LHCN-M2 (cell line): ENCODE data around the gene RPS6KA5. TPM values are rescaled to one million over a fixed set of nuclear protein-coding genes. Genes with fewer than 3 reads are reported as not detected.
A peak's percentile ranks its signal among the peaks of the same experiment; 100 is the strongest.
"Not testable (repeated sequence)": the region's sequence is repeated elsewhere in the genome, so short reads cannot be mapped to it uniquely, and the experiment has no call there.

Experiments used
- DNase-seq: peaks from one replicate; pipeline ENCODE4 v3.0.0-alpha.2; 2012; ENCODE audit warnings: low read depth
- total RNA-seq: library from RNA; depleted of rRNA; stranded (reverse); fragments of >200 nt; gene quantifications from 2 replicates; pipeline ENCODE4 v1.2.3, GENCODE V29; 2014

The RPS6KA5 gene
- total RNA-seq, 1 experiment from 2014 or later, result 6.1 TPM

DNA sequence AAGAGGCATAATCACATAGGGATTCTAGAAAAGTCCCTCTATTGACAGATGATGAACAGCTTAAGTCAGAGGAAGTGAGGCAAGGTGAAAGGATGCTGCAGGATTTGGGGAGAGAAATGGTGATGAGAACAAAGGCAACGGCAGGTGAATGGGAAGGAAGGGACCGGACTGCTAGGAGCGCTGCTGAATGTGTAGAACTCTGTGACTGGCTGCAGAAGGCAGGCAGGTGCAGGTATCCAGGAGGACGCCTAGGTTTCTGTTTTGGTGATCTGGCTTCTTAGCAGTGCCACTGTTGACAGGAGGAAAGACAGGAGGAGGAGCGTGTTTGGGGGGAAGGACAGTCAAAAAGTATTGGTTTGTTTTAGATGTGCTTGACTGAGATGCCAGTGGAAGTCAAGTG, 185.8 kb downstream of the RPS6KA5 start:
- DNase-seq, result no peak

DNA sequence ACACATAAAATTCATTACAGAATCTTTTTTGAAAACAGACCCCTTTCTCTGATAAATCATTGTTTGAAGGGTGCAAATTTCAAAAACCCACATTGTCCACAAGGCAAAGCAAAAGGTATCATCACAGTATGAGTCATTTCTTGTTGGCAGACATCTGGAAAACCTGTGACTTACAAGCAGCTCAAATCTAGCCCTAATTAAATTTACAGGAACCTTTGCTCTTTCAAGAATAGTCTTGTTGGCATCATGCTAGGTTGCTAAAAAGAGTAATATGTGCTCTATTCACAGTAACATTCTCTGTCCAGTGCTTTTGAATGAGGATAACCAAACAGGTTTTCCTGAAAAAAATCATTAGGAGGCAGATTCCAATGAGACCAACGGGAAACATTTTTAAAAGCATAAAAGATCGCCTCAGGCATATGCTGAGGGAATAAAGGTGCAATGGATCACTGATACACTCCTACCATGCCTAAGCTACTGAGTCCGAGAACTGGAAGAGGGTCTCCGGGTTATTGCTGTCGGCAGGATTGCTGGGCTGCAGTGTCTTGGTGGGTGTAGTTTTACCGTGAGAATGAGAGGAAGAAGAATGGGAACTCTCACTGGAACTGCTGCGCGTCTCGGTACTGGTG, 188.7 kb downstream of the RPS6KA5 start:
- peak; percentile 46 for DNase-seq

DNA sequence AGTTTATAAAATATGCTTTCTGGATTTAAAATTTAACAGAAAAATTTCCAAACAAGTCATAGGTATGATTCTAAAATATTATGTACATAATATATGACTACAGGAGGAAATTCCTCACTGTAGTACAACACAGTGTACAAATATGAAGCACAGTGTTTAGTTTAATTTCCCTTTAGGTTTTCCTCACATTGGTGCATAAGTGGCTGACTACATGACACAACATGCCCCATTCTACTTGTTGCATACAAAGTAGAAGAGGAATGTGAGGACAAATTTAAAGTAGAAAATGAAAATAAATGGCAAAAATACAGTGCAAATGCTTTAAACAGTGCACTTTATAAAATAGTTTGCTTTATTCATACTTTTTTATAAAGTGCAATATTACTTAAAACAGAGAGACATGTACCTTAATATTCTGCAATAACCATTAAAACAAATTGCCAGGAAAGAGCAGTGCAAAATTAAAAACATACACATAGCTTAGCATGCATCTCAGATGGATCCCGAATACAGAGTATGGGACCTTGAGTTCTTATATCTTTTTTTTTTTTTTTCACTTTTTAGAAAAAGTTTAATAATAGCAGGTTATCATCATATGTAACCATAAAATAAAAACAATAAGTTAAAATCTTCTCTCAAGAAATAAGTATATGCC, 189.4 kb downstream of the RPS6KA5 start:
- DNase-seq, result no peak

- no peak for DNase-seq
Observed at GRCh38 chr14:90867501-90867900, 192.9 kb downstream of the RPS6KA5 start.

GRCh38 chr14:90866833-90867232, 193.6 kb downstream of the RPS6KA5 start:
- DNase-seq, result no peak

DNA sequence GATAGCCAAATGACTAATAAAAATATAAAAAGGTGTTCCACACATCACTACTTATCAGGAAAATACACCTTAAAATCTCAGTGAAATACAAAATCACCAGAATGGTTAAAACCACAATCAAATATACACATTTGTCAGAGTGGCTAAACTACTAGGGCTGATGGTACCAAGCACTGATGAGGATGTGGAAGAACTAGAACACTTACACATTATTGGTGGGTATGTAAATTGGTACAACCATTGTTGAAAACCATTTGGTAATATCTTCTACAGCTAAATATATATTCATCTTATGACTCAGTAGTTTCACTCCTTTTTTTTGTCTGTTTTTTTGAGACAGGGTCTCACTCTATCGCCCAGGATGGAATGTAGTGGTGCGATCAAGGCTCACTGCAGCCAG, 195.7 kb downstream of the RPS6KA5 start:
- no peak for DNase-seq

GRCh38 chr14:90858511-90858910, 201.9 kb downstream of the RPS6KA5 start:
- no peak for DNase-seq

DNA sequence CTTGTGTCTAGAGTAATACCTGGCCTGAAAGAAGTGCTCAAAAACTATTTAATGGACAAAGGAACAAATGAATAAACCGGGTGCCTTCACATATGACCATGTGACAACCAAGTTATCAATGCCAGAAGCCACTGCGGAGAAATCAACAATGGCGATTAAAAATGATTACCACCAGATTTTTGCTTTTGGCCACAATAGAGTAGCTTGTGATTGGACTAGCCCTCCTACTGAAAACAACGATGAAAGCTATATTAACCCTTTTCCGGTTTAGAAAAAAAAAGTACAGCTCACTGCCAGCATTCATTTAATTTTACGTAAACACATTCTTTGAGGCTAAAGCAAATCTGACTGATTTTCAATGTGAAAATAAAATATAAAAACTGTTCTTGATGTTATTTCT, 202.6 kb downstream of the RPS6KA5 start:
- DNase-seq, result no peak

GRCh38 chr14:90856115-90856514, 204.3 kb downstream of the RPS6KA5 start:
- not testable (repeated sequence) for DNase-seq

DNA sequence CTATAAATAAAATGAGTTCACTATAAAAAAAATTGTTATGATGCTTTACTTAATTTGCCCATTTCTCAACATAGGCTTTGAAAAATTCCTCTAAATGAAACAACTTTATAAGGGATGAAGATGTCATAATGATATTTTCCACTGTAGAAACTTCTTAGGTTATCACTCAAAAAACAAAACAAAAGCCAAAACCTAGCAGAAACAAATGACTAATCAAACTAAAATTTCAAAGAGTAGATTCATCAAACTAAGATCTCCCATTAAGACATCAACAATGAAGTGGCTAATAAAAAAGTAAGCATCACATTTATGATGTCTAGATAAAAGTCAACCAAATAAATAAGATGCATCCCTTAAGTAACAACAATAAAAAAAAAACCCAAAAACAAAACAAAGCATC, 207.3 kb downstream of the RPS6KA5 start:
- no peak for DNase-seq

DNA sequence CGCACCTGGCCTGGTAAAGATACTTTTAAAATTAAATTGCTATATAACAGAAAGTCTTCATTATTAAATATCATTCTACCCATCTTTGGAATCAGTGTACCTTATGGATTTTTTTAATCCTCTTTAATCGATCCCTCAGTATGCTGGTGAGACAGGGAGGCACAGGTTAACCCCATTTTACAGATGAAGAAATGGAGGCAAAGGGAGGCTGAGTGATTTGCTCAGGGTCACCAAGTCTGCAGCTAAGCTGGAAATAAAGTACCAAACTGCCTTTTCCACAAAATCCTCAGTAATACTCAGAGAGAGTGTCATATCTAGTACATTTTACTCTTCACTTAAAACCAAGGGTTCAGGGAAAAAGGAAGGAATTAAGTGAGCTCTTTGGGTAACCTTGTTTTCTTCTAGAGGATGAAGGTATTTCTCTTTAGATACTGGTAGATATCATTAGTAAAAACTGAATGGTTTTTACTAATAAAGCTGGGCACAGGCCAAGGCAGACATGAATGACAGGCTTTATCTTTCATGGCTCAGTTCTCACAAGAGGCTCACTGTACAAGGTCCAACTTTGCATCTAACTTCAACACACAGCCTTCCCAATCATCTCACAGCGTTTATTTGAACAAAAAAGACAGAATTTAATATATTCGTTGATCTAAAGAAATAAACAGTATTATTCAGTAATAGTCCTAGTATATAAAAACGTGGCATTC, 209.0 kb downstream of the RPS6KA5 start:
- no peak for DNase-seq

- peak; percentile 71 for DNase-seq
Observed at GRCh38 chr14:90850487-90850886, 210.0 kb downstream of the RPS6KA5 start.

GRCh38 chr14:90849787-90850444, 210.5 kb downstream of the RPS6KA5 start:
- DNase-seq, result peak; percentile 17

GRCh38 chr14:90848944-90849731, 211.3 kb downstream of the RPS6KA5 start:
- no peak for DNase-seq

DNA sequence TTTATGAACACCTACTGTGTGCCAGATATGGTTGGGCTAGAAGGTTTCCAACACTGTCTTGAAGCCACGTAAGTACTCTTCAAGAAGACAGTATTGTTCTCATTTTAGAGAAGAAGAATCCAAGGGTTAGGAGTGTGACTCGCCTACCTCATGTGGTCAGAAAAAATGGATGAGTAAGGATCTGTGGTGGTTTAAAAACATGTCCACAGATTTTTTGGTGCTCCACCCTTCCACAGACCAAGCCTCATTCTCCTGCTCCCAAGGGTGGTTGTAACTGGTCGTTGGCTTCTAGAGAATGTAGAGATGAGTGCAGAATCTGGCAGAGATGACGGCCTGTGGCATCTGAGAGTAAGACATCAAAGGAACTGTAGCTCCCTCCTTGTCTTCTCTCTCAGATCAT, 213.9 kb downstream of the RPS6KA5 start:
- DNase-seq, result peak; percentile 74

GRCh38 chr14:90844321-90844720, 216.1 kb downstream of the RPS6KA5 start:
- DNase-seq, result no peak

- no peak for DNase-seq
Observed at GRCh38 chr14:90842726-90843125, 217.7 kb downstream of the RPS6KA5 start.

DNA sequence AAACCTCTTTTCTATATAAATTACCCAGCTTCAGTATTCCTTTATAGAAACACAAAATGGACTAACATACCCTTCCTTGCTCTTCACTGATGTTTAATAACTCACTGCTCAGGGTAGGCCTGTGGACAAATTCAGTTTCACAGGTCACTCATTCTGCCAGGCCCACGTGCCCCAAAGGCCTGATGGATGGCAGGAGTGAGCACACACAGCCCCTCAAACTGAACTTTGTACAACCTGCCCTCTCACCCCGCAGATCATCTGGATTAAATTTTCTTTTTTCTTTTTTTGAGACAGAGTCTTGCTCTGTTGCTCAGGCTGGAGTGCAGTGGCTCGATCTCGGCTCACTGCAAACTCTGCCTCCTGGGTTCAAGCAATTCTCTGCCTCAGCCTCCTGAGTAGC, 219.8 kb downstream of the RPS6KA5 start:
- DNase-seq, result not testable (repeated sequence)

DNA sequence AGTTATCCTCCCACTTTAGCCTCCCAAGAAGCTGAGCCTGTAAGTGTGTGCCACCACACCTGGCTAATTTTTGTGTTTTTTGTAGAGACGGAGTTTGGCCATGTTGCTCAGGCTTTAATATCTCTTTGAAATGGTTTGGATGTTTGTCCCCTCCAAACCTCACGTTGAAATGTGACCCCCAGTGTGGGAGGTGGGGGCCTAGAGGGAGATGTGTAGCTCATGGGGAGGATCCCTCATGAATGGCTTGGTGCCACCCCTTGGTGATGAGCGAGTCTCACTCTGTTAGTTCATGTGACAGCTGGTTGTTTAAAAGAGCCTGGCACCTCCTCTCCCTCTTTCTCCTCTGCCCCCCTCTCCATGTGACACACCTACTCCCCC, 220.6 kb downstream of the RPS6KA5 start:
- no peak for DNase-seq

- DNase-seq, result peak; percentile 43
Observed at GRCh38 chr14:90839024-90839888, 221.2 kb downstream of the RPS6KA5 start.

DNA sequence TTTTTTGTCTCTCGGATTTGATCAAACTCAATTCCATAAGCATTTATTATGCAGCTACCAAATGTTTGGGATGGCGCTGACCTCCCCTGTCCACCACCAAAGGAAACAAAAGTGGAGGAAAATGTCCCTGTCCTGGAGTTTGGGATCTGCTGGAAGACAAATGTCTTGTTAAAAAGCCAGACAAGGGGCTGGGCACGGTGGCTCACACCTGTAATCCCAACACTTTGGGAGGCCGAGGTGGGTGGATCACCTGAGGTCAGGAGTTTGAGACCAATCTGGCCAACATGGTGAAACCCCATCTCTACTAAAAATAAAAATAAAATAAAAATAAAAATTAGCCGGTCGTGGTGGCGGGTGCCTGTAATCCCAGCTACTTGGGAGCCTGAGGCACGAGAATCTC, 221.9 kb downstream of the RPS6KA5 start:
- DNase-seq, result not testable (repeated sequence)
